ENCODE measurements around the gene HOXA5.

The HOXA5 gene

DNA sequence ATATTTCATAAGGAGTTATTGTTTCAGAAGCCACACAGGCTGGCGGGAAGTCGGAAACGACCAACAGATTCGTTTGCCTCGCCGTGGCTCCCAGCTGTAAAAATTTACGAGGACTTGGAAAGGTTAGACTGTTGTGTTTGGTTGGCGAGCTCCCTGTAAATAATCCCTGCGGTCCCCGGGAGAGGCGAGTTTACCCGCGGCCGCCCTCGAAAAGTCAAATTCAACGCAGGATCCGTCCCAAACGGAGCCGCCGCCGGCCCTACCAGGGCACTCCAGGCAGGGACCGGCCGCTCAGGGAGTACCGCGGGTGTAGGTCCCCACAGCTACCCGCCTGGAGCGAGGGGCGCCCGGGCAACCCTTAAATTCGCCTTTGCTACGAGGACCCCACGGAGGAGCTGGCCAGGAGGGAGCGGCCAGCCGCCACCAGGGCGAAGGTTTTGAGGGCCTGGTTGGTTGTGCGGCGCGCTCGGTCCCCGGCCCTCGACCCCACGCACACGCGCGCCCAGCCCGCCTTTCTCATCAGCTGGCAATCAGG lies 22.6 kb upstream of the HOXA5 start (continued):
- TF ChIP-seq, protein P1, sequence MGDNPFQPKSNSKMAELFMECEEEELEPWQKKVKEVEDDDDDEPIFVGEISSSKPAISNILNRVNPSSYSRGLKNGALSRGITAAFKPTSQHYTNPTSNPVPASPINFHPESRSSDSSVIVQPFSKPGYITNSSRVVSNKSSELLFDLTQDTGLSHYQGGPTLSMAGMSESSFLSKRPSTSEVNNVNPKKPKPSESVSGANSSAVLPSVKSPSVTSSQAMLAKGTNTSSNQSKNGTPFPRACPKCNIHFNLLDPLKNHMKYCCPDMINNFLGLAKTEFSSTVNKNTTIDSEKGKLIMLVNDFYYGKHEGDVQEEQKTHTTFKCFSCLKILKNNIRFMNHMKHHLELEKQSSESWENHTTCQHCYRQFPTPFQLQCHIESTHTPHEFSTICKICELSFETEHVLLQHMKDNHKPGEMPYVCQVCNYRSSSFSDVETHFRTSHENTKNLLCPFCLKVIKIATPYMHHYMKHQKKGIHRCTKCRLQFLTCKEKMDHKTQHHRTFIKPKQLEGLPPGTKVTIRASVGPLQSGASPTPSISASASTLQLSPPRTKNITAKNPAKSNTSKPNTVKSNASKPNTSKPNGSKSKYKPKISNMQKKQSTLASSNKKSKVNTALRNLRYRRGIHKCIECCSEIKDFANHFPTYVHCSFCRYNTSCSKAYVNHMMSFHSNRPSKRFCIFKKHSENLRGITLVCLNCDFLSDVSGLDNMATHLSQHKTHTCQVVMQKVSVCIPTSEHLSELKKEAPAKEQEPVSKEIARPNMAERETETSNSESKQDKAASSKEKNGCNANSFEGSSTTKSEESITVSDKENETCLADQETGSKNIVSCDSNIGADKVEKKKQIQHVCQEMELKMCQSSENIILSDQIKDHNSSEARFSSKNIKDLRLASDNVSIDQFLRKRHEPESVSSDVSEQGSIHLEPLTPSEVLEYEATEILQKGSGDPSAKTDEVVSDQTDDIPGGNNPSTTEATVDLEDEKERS (tag by site-specific recombination; IDR thresholded peaks at IDR 0.05), result no peak
- TF ChIP-seq, protein P2, sequence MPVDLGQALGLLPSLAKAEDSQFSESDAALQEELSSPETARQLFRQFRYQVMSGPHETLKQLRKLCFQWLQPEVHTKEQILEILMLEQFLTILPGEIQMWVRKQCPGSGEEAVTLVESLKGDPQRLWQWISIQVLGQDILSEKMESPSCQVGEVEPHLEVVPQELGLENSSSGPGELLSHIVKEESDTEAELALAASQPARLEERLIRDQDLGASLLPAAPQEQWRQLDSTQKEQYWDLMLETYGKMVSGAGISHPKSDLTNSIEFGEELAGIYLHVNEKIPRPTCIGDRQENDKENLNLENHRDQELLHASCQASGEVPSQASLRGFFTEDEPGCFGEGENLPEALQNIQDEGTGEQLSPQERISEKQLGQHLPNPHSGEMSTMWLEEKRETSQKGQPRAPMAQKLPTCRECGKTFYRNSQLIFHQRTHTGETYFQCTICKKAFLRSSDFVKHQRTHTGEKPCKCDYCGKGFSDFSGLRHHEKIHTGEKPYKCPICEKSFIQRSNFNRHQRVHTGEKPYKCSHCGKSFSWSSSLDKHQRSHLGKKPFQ (tag by site-specific recombination; IDR thresholded peaks at IDR 0.05), result 0 out of 2 replicates have a peak, but pooled peaks have one; percentile 35
- TF ChIP-seq SCRT1 (tag by site-specific recombination; IDR thresholded peaks at IDR 0.05; ENCODE audit: borderline replicate concordance) (0 out of 2 replicates have a peak, but pooled peaks have one; percentile 5), ZNF2 (tag by site-specific recombination; IDR thresholded peaks at IDR 0.05) (no peak), ZNF433 (tag by site-specific recombination; IDR thresholded peaks at IDR 0.05; ENCODE audit: low read depth) (no peak), ZBTB17 (tag by site-specific recombination; IDR thresholded peaks at IDR 0.05) (no peak), SP7 (tag by site-specific recombination; IDR thresholded peaks at IDR 0.05) (no peak), WT1 (tag by site-specific recombination; IDR thresholded peaks at IDR 0.05) (no peak), ZNF76 (tag by site-specific recombination; IDR thresholded peaks at IDR 0.05; ENCODE audit: borderline replicate concordance, low read depth) (0 out of 2 replicates have a peak, but pooled peaks have one; percentile 45), ZNF654 (tag by site-specific recombination; IDR thresholded peaks at IDR 0.05; ENCODE audit: low read depth) (no peak), ZNF785 (tag by site-specific recombination; IDR thresholded peaks at IDR 0.05) (no peak), ZNF558 (tag by site-specific recombination; IDR thresholded peaks at IDR 0.05) (no peak), ZNF664 (tag by site-specific recombination; IDR thresholded peaks at IDR 0.05) (peak; percentile 2; the same call in 1 of the 2 replicates), ZNF514 (tag by site-specific recombination; IDR thresholded peaks at IDR 0.05) (no peak), ZNF311 (tag by site-specific recombination; IDR thresholded peaks at IDR 0.05; ENCODE audit: borderline replicate concordance) (no peak), SP2 (tag by site-specific recombination; IDR thresholded peaks at IDR 0.05) (no peak)
- TF ChIP-seq, protein P3, sequence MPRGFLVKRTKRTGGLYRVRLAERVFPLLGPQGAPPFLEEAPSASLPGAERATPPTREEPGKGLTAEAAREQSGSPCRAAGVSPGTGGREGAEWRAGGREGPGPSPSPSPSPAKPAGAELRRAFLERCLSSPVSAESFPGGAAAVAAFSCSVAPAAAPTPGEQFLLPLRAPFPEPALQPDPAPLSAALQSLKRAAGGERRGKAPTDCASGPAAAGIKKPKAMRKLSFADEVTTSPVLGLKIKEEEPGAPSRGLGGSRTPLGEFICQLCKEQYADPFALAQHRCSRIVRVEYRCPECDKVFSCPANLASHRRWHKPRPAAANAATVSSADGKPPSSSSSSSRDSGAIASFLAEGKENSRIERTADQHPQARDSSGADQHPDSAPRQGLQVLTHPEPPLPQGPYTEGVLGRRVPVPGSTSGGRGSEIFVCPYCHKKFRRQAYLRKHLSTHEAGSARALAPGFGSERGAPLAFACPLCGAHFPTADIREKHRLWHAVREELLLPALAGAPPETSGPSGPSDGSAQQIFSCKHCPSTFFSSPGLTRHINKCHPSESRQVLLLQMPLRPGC (tag by site-specific recombination; IDR thresholded peaks at IDR 0.05), result no peak
- TF ChIP-seq, protein P4, sequence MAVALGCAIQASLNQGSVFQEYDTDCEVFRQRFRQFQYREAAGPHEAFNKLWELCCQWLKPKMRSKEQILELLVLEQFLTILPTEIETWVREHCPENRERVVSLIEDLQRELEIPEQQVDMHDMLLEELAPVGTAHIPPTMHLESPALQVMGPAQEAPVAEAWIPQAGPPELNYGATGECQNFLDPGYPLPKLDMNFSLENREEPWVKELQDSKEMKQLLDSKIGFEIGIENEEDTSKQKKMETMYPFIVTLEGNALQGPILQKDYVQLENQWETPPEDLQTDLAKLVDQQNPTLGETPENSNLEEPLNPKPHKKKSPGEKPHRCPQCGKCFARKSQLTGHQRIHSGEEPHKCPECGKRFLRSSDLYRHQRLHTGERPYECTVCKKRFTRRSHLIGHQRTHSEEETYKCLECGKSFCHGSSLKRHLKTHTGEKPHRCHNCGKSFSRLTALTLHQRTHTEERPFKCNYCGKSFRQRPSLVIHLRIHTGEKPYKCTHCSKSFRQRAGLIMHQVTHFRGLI (tag by site-specific recombination; IDR thresholded peaks at IDR 0.05), result 0 out of 2 replicates have a peak, but pooled peaks have one; percentile 4
- TF ChIP-seq, protein P5, sequence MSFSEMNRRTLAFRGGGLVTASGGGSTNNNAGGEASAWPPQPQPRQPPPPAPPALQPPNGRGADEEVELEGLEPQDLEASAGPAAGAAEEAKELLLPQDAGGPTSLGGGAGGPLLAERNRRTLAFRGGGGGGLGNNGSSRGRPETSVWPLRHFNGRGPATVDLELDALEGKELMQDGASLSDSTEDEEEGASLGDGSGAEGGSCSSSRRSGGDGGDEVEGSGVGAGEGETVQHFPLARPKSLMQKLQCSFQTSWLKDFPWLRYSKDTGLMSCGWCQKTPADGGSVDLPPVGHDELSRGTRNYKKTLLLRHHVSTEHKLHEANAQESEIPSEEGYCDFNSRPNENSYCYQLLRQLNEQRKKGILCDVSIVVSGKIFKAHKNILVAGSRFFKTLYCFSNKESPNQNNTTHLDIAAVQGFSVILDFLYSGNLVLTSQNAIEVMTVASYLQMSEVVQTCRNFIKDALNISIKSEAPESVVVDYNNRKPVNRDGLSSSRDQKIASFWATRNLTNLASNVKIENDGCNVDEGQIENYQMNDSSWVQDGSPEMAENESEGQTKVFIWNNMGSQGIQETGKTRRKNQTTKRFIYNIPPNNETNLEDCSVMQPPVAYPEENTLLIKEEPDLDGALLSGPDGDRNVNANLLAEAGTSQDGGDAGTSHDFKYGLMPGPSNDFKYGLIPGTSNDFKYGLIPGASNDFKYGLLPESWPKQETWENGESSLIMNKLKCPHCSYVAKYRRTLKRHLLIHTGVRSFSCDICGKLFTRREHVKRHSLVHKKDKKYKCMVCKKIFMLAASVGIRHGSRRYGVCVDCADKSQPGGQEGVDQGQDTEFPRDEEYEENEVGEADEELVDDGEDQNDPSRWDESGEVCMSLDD (tag by site-specific recombination; IDR thresholded peaks at IDR 0.05), result peak; percentile 17; the same call in 1 of the 2 replicates
- TF ChIP-seq, protein P6, sequence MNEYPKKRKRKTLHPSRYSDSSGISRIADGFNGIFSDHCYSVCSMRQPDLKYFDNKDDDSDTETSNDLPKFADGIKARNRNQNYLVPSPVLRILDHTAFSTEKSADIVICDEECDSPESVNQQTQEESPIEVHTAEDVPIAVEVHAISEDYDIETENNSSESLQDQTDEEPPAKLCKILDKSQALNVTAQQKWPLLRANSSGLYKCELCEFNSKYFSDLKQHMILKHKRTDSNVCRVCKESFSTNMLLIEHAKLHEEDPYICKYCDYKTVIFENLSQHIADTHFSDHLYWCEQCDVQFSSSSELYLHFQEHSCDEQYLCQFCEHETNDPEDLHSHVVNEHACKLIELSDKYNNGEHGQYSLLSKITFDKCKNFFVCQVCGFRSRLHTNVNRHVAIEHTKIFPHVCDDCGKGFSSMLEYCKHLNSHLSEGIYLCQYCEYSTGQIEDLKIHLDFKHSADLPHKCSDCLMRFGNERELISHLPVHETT (tag by site-specific recombination; IDR thresholded peaks at IDR 0.05), result no peak
- TF ChIP-seq, protein P7, sequence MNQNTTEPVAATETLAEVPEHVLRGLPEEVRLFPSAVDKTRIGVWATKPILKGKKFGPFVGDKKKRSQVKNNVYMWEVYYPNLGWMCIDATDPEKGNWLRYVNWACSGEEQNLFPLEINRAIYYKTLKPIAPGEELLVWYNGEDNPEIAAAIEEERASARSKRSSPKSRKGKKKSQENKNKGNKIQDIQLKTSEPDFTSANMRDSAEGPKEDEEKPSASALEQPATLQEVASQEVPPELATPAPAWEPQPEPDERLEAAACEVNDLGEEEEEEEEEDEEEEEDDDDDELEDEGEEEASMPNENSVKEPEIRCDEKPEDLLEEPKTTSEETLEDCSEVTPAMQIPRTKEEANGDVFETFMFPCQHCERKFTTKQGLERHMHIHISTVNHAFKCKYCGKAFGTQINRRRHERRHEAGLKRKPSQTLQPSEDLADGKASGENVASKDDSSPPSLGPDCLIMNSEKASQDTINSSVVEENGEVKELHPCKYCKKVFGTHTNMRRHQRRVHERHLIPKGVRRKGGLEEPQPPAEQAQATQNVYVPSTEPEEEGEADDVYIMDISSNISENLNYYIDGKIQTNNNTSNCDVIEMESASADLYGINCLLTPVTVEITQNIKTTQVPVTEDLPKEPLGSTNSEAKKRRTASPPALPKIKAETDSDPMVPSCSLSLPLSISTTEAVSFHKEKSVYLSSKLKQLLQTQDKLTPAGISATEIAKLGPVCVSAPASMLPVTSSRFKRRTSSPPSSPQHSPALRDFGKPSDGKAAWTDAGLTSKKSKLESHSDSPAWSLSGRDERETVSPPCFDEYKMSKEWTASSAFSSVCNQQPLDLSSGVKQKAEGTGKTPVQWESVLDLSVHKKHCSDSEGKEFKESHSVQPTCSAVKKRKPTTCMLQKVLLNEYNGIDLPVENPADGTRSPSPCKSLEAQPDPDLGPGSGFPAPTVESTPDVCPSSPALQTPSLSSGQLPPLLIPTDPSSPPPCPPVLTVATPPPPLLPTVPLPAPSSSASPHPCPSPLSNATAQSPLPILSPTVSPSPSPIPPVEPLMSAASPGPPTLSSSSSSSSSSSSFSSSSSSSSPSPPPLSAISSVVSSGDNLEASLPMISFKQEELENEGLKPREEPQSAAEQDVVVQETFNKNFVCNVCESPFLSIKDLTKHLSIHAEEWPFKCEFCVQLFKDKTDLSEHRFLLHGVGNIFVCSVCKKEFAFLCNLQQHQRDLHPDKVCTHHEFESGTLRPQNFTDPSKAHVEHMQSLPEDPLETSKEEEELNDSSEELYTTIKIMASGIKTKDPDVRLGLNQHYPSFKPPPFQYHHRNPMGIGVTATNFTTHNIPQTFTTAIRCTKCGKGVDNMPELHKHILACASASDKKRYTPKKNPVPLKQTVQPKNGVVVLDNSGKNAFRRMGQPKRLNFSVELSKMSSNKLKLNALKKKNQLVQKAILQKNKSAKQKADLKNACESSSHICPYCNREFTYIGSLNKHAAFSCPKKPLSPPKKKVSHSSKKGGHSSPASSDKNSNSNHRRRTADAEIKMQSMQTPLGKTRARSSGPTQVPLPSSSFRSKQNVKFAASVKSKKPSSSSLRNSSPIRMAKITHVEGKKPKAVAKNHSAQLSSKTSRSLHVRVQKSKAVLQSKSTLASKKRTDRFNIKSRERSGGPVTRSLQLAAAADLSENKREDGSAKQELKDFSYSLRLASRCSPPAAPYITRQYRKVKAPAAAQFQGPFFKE (tag by site-specific recombination; IDR thresholded peaks at IDR 0.05; ENCODE audit: borderline replicate concordance), result no peak
